Mammary epithelial cell (primary cell): ENCODE measurements around the gene ST3GAL3.

Source experiments
- EZH2 ChIP-seq: IDR thresholded peaks from 2 replicates; pipeline ENCODE4 v1.6.1; 2012; ENCODE audit warnings: low read length, inconsistent platforms, borderline replicate concordance
- TF ChIP-seq, protein P1 (sequence below), 2 donors: IDR thresholded peaks in 1 of 2; conservative IDR thresholded peaks in 1 of 2; 2 replicates each; pipeline ENCODE4 v1.5.1; 2011 to 2012; ENCODE audit warnings: inconsistent platforms in 2 of 2, low read length in 2 of 2, mild to moderate bottlenecking in 2 of 2, control low read depth in 1 of 2, low read depth in 1 of 2; ENCODE audit not compliant: insufficient read depth in 1 of 2; ENCODE audit errors: extremely low read depth in 1 of 2

- TF ChIP-seq, protein P1, sequence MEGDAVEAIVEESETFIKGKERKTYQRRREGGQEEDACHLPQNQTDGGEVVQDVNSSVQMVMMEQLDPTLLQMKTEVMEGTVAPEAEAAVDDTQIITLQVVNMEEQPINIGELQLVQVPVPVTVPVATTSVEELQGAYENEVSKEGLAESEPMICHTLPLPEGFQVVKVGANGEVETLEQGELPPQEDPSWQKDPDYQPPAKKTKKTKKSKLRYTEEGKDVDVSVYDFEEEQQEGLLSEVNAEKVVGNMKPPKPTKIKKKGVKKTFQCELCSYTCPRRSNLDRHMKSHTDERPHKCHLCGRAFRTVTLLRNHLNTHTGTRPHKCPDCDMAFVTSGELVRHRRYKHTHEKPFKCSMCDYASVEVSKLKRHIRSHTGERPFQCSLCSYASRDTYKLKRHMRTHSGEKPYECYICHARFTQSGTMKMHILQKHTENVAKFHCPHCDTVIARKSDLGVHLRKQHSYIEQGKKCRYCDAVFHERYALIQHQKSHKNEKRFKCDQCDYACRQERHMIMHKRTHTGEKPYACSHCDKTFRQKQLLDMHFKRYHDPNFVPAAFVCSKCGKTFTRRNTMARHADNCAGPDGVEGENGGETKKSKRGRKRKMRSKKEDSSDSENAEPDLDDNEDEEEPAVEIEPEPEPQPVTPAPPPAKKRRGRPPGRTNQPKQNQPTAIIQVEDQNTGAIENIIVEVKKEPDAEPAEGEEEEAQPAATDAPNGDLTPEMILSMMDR (conservative IDR thresholded peaks at IDR 0.05 in 1 of 2, IDR thresholded peaks at IDR 0.05 in 1 of 2; ENCODE audit: extremely low read depth in 1 of 2, insufficient read depth in 1 of 2, low read depth in 1 of 2, low read length in 2 of 2), result no peak
- no peak for TF ChIP-seq EZH2
Measured at GRCh38 chr1:43901196-43901961, 194.0 kb downstream of the ST3GAL3 start.
